Kidney glomerular epithelial cell (primary cell): ENCODE data around the gene SMAD6.

Source experiments
- DNase-seq: peaks from one replicate; lab custom pipeline; 2025; lab: John Stamatoyannopoulos, UW

Gene SMAD6

GRCh38 chr15:66704019-66704802 lies 2.2 kb downstream of the SMAD6 start:
- DNase-seq: no peak

- DNase-seq: no peak
Observed at GRCh38 chr15:66704803-66705153, 2.7 kb downstream of the SMAD6 start.

GRCh38 chr15:66705277-66706146 lies 3.5 kb downstream of the SMAD6 start:
- no peak for DNase-seq

- peak; percentile 90 for DNase-seq
Observed at GRCh38 chr15:66706225-66706732, 4.2 kb downstream of the SMAD6 start.

GRCh38 chr15:66706840-66707239 lies 4.8 kb downstream of the SMAD6 start:
- no peak for DNase-seq

GRCh38 chr15:66707310-66708082 lies 5.5 kb downstream of the SMAD6 start:
- peak; percentile 67 for DNase-seq

GRCh38 chr15:66708389-66708788 lies 6.4 kb downstream of the SMAD6 start:
- DNase-seq: no peak

GRCh38 chr15:66709884-66710283 lies 7.8 kb downstream of the SMAD6 start:
- DNase-seq: no peak

- DNase-seq: no peak
Observed at GRCh38 chr15:66711260-66711659, 9.2 kb downstream of the SMAD6 start.

GRCh38 chr15:66711862-66712261 lies 9.8 kb downstream of the SMAD6 start:
- no peak for DNase-seq

GRCh38 chr15:66713843-66714508 lies 11.9 kb downstream of the SMAD6 start:
- DNase-seq: no peak

- no peak for DNase-seq
Observed at GRCh38 chr15:66714543-66714981, 12.5 kb downstream of the SMAD6 start.

- DNase-seq: no peak
Observed at GRCh38 chr15:66715181-66715624, 13.2 kb downstream of the SMAD6 start.

GRCh38 chr15:66715720-66716655 lies 14.0 kb downstream of the SMAD6 start:
- no peak for DNase-seq

- no peak for DNase-seq
Observed at GRCh38 chr15:66716656-66717020, 14.6 kb downstream of the SMAD6 start.

GRCh38 chr15:66718220-66718988 lies 16.4 kb downstream of the SMAD6 start:
- DNase-seq: no peak

GRCh38 chr15:66719471-66719870 lies 17.4 kb downstream of the SMAD6 start:
- DNase-seq: no peak

GRCh38 chr15:66720206-66721010 lies 18.4 kb downstream of the SMAD6 start:
- no peak for DNase-seq

GRCh38 chr15:66721020-66721419 lies 19.0 kb downstream of the SMAD6 start:
- DNase-seq: no peak
